HG02623 (cell line): ENCODE measurements around the gene IQCK.

Experiments used
- ATAC-seq: cut with Tn5 transposase; IDR thresholded peaks from one replicate; pipeline ENCODE4 v1.9.1; 2021; ENCODE audit warnings: moderate library complexity; ENCODE audit not compliant: unreplicated experiment

The IQCK gene

DNA sequence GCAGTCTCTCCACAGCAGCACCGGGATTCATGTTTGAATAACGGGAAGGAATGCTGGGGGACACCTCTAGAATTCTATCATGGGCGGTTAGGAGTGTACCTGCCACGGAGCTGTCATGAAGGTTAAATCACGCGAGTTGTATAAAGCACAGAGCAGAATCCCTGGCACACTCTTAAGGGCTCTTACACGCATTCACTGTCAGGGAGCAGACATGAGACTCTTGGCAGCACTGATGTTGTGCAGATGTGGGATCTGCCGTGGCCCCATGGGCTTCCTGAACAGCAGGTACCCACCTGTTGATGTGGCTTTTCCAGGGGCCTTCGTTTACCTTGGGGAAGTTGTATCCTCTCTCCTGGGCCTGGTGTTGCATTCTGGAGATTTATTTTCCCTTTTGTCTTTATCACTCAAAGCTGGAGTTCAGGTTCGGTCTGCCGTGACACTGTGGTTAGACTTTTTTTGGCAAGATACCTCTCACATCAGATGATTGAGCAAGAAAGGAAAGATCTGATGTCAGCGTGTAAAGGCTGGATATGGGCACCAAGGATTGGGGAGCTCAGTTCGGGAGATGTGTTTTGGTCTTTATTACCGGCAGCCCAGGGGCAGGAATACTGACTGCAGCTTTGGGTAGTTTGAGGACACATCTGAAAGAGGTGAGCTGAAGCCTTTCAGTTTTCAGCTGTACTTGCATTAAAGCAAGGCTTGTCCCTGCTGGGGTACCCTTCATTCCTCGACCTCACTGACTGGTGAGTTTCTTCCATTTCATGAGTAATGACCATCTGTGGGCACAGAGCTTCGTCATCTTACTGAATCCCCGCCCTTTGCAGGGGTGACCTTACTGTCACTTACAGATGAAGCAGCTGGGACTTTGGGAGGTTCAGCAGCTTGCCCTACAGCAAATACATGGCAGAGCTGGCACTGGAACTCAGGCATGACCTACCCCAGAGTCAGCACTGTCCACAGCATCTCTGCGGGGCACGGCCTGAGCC is 19.3 kb upstream of the IQCK start:
- no peak for ATAC-seq

- no peak for ATAC-seq
These were observed 18.6 kb upstream of the IQCK start for GRCh38 chr16:19699472-19699871.

GRCh38 chr16:19700319-19700781 is 17.7 kb upstream of the IQCK start:
- ATAC-seq: no peak

DNA sequence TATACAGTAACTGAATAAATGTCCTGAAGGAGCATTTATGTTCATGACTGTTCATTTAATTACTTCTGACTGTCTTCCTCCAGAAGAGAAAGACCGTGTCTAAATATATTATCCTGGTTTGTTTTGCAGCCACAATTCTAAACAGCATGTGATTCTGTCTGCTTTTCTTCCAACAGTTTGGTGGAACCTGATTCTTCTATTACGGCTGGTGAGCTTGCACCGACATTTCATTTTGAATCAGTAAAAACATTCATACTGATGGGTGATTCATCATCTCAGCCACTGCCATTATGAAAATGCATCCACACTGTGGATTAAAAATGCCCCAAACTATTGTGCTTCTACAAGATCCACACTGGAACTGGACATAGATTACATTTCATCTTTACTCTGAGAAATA is 17.0 kb upstream of the IQCK start:
- ATAC-seq: no peak

DNA sequence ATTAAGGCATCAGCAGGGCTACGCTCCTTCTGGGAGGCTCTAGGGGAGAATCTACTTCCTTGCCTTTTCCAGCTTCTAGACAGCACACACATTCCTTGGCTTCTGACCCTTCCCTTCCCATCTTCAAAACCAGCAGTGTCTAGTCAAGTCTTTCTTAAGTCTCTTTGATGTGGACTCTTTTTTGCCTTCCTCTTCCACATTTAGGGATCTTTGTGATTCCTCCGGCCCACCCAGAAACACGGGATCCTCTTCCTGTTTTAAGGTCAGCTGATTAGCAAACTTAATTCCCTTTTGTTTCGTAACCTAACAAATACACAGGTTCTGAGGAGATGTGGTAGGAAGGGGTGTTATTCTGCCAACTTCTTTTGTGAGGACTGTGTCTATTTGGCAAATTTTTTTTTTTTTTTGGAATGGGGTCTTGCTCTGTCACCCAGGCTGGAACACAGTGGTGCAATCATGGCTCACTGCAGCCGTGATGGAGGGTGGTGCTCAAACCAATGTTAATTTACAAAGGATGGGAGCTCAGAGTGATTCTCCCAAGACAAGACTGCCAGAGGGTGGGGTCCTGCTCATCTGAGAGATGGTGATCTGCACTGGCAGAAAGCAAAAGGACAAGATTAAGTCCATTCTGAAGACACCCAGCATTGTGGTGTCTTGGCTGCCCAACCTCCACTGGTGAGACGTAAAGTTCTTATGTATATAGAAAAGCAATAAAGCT is 14.7 kb upstream of the IQCK start:
- ATAC-seq: no peak

GRCh38 chr16:19704321-19705145 is 13.5 kb upstream of the IQCK start:
- no peak for ATAC-seq

- no peak for ATAC-seq
These were observed 12.9 kb upstream of the IQCK start for GRCh38 chr16:19705146-19705501.

DNA sequence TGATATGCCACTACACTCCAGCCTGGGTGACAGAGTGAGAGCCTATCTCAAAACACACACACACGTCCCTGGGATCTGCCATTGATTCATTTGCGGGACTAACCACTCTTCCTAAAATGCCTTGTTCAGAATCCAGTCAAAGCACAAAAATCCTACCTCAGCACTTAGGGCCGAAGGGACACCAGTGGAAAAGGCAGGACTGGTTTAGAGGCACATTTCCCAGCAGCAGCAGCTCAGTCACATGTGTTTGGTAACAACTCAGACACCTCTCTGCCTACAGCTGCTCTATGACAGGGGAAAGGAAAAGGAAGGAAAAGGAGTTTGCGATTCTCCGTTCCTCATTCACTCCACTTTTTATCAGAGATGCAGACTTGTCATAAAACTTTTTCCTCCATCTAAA is 12.2 kb upstream of the IQCK start:
- ATAC-seq: no peak

GRCh38 chr16:19706846-19707245 is 11.2 kb upstream of the IQCK start:
- ATAC-seq: no peak

- ATAC-seq: no peak
These were observed 10.3 kb upstream of the IQCK start for GRCh38 chr16:19707569-19708295.

- no peak for ATAC-seq
These were observed 9.5 kb upstream of the IQCK start for GRCh38 chr16:19708296-19709205.

- no peak for ATAC-seq
These were observed 8.5 kb upstream of the IQCK start for GRCh38 chr16:19709381-19710136.

GRCh38 chr16:19710191-19710908 is 7.7 kb upstream of the IQCK start:
- ATAC-seq: no peak

DNA sequence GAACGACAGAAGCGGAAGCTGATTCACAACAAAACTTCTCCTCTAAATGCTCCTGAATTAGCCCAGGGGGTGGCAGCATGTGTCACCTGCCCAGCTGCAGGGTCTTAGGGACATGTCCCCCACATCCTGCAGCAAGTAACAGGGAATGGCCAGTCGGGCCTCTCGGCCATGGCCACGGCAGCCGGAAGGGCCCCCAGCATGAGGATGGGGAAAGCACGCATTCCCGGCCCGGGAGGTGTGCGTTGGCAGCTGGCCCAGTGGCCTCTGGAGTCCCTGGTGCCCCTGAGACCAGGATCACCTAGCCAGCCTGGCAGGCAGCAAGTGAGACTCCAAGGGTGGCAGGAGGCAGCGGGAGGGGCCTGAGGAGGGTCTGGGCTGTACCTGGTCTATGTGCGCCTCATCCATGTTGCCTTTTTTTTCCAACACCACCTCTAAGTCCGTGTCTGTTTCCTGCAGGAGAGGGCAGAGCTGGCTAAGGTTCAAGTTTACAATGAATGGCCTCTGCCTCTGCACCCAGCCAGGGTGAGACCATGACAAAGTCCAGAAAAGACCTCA is 7.0 kb upstream of the IQCK start:
- no peak for ATAC-seq

GRCh38 chr16:19711643-19712042 is 6.4 kb upstream of the IQCK start:
- ATAC-seq: no peak

GRCh38 chr16:19712418-19713058 is 5.5 kb upstream of the IQCK start:
- no peak for ATAC-seq

DNA sequence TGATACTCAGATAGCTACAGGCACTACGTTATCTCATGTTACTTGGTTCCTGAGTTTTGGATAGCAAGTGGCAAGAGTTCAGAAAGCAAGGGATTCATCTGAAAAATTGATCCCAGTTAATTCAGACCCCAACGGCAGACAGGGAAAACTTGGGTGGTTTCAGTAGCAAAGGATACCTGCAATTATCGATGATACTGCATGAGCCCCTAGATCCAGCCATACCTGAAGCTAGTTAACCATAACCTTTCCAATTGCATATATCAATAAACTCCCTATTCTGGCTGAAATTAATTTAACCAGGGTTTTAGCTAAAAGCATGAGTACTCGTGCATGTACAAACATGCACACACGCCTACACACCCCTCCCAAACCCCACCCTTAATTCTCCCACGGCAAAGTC is 4.4 kb upstream of the IQCK start:
- ATAC-seq: no peak
